ENCODE measurements around the gene RXRA.

Gene RXRA

DNA sequence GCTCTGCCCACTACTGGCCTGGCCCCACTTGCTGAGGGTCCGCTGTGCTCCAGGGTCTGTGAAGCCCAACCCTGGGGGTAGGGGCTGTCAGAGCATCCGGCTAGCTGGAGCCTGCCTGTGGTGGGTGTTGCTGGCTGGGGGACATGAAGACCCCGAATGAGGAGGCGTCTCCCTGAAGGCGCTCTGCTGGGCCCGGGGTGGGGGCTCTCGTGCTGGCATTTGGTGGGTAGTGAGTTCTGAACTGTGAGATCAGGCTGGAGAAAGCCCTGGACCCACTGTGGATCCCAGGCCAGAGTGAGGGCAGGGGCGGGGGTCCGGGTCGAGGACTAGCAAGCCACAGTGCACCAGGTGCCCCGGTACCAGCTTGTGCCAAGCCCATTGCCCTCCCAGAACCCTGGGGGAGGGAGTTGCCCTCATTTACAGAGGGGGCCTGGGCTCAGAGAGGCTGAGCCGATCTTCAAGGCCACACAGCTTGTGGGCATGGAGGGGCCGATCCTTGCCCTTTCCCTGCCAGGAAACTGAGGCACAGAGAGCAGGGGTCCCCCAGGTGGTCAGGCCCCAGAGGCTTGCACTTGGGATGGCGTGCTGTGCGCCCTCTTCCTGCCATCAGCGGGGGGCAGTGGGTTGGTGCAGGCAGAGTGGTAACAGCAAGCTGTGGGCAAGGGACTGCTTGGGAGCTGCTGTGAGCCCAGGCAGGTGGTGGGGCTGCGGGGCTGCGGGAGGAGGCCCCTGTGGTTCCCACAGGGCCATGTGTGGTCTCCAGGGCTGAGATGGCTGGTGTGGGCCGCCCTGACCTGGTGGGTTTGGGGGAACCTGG lies 15.9 kb downstream of the RXRA start:
- no peaks in the 10 kb centered on the region for H3K79me2 ChIP-seq (ENCODE audit: insufficient read depth, low read length)
- no peaks in the 10 kb centered on the region for H3K9me3 ChIP-seq (ENCODE audit: low read length)
- no peaks in the 10 kb centered on the region for H3F3A ChIP-seq (ENCODE audit: insufficient read depth, low read length)
- H3K27me3 ChIP-seq (ENCODE audit: insufficient read depth, low read length), result no peaks in the 10 kb centered on the region; the same call in 1 of the 2 replicates
- TF ChIP-seq EZH2 (IDR thresholded peaks at IDR 0.05; ENCODE audit: borderline replicate concordance, low read length), result no peak
- TF ChIP-seq, protein P1, sequence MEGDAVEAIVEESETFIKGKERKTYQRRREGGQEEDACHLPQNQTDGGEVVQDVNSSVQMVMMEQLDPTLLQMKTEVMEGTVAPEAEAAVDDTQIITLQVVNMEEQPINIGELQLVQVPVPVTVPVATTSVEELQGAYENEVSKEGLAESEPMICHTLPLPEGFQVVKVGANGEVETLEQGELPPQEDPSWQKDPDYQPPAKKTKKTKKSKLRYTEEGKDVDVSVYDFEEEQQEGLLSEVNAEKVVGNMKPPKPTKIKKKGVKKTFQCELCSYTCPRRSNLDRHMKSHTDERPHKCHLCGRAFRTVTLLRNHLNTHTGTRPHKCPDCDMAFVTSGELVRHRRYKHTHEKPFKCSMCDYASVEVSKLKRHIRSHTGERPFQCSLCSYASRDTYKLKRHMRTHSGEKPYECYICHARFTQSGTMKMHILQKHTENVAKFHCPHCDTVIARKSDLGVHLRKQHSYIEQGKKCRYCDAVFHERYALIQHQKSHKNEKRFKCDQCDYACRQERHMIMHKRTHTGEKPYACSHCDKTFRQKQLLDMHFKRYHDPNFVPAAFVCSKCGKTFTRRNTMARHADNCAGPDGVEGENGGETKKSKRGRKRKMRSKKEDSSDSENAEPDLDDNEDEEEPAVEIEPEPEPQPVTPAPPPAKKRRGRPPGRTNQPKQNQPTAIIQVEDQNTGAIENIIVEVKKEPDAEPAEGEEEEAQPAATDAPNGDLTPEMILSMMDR (IDR thresholded peaks at IDR 0.05; ENCODE audit: low read length), result no peak
- no peak overlapping the region for H3K9ac ChIP-seq (ENCODE audit: low read length)
- no peaks in the 10 kb centered on the region for H3K4me1 ChIP-seq (ENCODE audit: insufficient read depth, low read length, severe bottlenecking)
- no peaks in the 10 kb centered on the region for H3K36me3 ChIP-seq (ENCODE audit: insufficient read depth, low read length)
- H3K4me3 ChIP-seq (ENCODE audit: low read depth, low read length, poor library complexity, severe bottlenecking), result no peak overlapping the region
- H3K4me2 ChIP-seq (ENCODE audit: low read length), result no peak overlapping the region
- no peaks in the 10 kb centered on the region for H4K20me1 ChIP-seq (ENCODE audit: insufficient read depth, low read length)
- H2AFZ ChIP-seq (ENCODE audit: low read length), result no peak overlapping the region
- H3K27ac ChIP-seq (ENCODE audit: low read depth, low read length, poor library complexity, severe bottlenecking), result no peak overlapping the region
- no peaks in the 10 kb centered on the region for H3K9me2 ChIP-seq (ENCODE audit: low read depth, low read length)

DNA sequence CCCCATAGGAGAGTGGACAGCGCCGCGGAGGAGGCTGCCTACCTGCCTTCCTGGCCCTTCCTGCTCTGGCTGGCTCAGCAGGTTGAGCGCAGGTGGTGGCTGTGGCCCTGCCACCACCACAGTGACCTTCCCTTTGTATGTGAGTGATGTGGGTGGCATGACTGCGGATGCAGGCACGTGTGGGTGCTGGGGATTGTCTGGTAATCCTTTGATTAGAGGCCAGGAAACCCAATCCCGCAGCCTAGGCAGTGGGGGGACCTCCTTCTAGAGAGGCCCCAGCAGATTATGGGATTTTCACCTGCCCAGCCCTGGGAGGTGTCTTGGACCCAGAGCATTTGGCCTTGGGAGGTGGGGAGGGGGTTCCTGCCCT lies 16.5 kb downstream of the RXRA start:
- Histone ChIP-seq H2AFZ (ENCODE audit: low read length) (no peak overlapping the region), H3K4me2 (ENCODE audit: low read length) (no peak overlapping the region), H3K9me3 (ENCODE audit: low read length) (no peaks in the 10 kb centered on the region), H3K4me1 (ENCODE audit: insufficient read depth, low read length, severe bottlenecking) (no peaks in the 10 kb centered on the region), H3K27ac (ENCODE audit: low read depth, low read length, poor library complexity, severe bottlenecking) (no peak overlapping the region), H3F3A (ENCODE audit: insufficient read depth, low read length) (no peaks in the 10 kb centered on the region), H3K9ac (ENCODE audit: low read length) (no peak overlapping the region), H3K79me2 (ENCODE audit: insufficient read depth, low read length) (no peaks in the 10 kb centered on the region), H4K20me1 (ENCODE audit: insufficient read depth, low read length) (no peaks in the 10 kb centered on the region), H3K9me2 (ENCODE audit: low read depth, low read length) (no peaks in the 10 kb centered on the region), H3K27me3 (ENCODE audit: insufficient read depth, low read length) (no peaks in the 10 kb centered on the region; the same call in 1 of the 2 replicates), H3K36me3 (ENCODE audit: insufficient read depth, low read length) (no peaks in the 10 kb centered on the region), H3K4me3 (ENCODE audit: low read depth, low read length, poor library complexity, severe bottlenecking) (no peak overlapping the region)
- TF ChIP-seq EZH2 (IDR thresholded peaks at IDR 0.05; ENCODE audit: borderline replicate concordance, low read length), result no peak
- TF ChIP-seq, protein P1 (IDR thresholded peaks at IDR 0.05; ENCODE audit: low read length), result no peak

DNA sequence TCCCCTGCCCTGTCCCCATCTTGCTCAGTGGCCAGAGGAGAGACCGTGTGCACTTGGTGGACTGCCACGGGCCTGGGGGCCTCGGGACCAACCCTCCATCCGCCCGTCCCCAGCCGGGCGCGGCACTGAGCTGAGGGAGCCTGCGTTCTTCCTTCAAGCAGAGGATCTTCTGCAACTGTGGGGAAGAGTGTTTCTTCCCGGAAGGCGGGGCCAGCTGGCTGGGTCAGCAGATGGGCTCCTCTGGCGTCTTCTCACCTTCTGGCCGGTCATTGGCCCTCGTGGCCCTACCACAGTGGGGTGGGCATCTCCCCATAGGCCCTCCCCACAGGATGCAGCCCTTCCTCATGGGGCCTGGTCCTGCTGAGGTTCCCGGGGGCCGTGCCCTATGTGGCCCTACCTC lies 17.4 kb downstream of the RXRA start:
- no peak for TF ChIP-seq EZH2 (IDR thresholded peaks at IDR 0.05; ENCODE audit: borderline replicate concordance, low read length)
- TF ChIP-seq, protein P1 (IDR thresholded peaks at IDR 0.05; ENCODE audit: low read length), result no peak
- Histone ChIP-seq H4K20me1 (ENCODE audit: insufficient read depth, low read length) (no peaks in the 10 kb centered on the region), H3K4me3 (ENCODE audit: low read depth, low read length, poor library complexity, severe bottlenecking) (no peak overlapping the region), H3K27ac (ENCODE audit: low read depth, low read length, poor library complexity, severe bottlenecking) (no peak overlapping the region), H3F3A (ENCODE audit: insufficient read depth, low read length) (no peaks in the 10 kb centered on the region), H3K4me2 (ENCODE audit: low read length) (no peak overlapping the region), H3K9ac (ENCODE audit: low read length) (no peak overlapping the region), H3K27me3 (ENCODE audit: insufficient read depth, low read length) (no peaks in the 10 kb centered on the region; the same call in 1 of the 2 replicates), H3K9me2 (ENCODE audit: low read depth, low read length) (no peaks in the 10 kb centered on the region), H3K9me3 (ENCODE audit: low read length) (no peaks in the 10 kb centered on the region), H2AFZ (ENCODE audit: low read length) (no peak overlapping the region), H3K4me1 (ENCODE audit: insufficient read depth, low read length, severe bottlenecking) (no peaks in the 10 kb centered on the region), H3K79me2 (ENCODE audit: insufficient read depth, low read length) (no peaks in the 10 kb centered on the region), H3K36me3 (ENCODE audit: insufficient read depth, low read length) (no peaks in the 10 kb centered on the region)
